Stimulated activated CD8-positive, alpha-beta memory T cell treated with anti-CD3 and anti-CD28 coated beads, Interleukin-15, amount 100 ng/mL, for 4 hours (primary cell): ENCODE data around the gene FBXW4.
"Not testable (repeated sequence)": the region's sequence is repeated elsewhere in the genome, so short reads cannot be mapped to it uniquely, and the experiment has no call there.

ENCODE experiments used
- DNase-seq, 2 donors: peaks; one replicate each; pipeline ENCODE4 v3.0.0-alpha.2; 2020; ENCODE audit warnings: low read depth in 2 of 2

Gene FBXW4

DNA sequence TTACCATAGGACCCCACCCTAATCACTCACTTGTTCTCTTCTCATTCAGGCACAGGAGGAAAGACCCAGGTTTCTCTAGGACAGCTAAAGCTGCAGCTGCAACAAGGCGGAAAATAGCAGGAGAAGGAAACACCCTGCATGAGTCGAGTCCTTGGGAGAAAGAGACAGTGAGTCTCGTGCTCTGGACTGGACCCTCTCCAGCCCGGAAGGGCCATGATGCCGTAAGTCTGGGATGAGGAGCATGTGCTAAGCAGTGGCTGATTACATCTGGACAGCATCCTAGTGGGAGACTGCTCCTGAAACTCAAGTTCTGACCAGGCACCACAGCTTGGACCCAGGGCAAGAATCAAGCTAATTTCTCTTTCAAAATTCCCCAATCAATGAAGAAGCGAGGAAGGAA, 39.4 kb downstream of the FBXW4 start:
- no peak for DNase-seq

DNA sequence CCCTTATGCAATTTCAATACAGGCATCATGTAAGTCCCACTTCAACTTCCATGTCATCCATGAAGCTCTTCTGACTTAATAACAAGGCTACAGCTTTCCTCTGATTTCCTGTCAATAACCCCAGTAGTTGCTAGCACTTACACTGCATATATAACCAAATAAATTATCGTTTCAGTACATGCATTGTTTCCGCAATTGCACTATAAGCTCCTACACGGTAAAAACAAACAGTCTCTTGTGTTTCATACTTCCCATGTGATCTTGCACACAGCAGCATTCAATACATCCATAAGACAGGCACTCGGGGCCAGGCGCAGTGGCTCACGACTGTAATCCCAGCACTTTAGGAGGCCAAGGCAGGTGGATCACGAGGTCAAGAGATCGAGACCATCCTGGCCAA, 41.4 kb downstream of the FBXW4 start:
- DNase-seq, result no peak

DNA sequence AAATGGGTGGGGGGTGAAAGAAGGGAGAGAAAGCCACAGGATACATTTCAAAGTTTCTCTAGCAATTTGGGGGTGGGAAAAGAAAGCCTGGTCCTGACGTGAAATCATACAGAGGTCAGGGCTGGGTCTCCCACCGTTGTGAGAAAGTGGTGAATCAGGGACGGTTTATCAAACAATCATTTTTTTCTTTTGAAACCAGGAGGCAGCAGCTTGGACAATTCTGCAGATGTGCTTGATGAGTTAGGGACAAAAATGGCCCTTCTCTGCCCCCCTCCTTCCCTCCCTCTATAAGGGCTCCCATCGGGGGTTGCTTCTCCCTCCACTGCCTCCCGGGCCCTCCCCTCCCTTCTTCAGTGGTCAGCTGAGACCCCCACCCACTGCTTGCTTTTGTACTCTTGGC, 43.6 kb downstream of the FBXW4 start:
- DNase-seq, result no peak

DNA sequence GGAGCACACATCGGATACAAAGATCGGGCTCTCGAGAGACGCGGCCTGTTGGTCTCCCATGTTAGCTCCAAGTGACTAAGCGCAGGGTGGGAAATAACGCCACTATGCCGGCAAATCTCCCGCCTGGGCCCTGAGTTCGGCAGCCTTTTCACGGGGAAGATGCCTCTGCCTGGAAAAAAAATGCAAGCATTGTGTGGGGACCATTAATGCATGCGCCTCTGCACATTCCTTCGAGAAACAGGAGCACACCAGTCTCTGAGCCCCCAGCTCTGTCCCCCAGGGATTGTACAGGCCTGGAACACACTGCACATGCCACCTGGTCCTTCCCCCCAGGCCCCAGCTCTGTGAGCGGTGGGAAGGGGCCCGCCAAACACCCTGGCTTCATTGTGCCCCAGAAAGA, 44.1 kb downstream of the FBXW4 start:
- no peak for DNase-seq

DNA sequence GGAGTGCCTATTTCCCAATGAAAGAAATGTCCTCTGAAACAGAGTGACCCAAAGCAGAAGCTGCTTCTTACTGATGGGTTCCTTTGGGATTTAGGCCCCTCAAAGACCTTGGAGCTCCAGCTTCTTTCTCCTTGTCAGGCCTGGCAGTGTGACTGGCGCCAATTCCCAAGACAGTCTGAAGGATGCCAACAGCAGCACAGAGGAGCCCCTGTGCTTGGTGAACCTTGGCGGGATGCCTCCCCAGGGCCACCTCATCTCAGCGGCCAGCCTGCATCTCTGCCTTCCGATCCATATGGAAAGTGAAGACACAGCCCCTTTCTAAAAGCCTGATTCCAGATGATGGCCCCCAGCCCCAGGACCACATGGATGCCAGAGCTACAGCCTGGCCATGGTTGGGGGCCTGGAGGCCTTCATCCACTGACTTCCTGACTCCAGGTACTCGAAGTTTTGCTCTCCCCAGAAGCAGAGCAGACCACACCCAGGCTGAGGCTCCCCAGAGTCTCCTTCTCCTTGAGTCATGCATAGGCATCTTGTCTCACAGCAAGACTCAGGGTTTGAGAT, 45.4 kb downstream of the FBXW4 start:
- DNase-seq, result no peak

DNA sequence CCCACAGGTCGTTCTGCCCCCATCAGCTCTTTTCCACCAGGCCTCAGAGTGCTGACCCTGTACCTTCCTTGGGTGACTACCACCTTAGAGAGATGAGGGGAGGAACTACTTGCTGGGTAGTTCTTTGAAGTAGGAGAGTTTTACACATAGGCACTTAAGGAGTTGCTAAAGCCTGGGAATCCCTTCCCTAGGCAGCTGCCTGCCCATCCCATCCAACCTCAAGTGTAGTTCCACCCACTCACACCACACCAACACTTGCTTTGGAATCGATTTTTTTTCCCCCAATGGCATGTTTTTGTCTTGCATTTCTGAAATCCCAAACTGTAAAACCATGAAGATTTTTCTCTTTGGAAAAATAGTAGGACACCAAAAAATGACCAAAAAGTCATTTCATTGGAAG, 47.7 kb downstream of the FBXW4 start:
- no peak for DNase-seq

DNA sequence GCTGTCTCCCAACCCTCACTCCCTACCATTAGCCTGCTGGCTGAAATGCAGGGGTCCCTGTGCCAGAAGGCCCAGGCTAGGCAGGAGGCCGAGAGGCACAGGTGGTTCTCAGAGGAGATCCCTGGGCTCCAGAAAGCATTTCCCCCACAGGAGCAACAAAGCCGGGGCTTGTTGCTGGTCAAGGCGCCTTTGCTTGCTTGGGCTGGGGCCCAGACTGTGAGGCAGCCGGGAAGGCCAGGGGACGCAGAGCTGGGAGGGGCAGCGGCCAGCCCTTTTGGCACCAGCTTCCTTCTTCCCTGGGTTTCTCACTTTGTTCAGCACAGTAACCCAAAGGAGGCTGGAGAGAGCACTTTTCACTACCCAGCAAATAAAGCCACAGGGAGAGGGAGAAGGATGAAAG, 48.6 kb downstream of the FBXW4 start:
- no peak for DNase-seq

DNA sequence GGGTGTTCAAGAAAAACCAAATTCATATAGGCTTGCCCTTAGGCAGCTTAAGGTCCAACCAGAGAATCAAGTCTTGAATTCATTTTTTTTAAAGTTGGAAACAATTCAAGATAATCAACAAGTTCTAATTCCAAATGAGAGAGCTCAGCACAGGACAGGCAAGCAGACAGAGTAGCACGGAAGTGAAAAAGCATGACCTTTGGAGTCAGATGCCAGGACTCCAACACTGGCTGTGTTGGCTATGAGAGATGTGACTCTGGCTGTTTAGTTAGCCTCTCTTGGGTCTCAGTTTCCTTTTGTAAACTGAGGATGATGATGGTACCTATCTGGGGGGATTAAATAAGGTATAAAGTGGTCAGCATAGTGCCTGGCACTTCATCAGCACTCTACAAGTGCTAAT, 49.3 kb downstream of the FBXW4 start:
- DNase-seq, result no peak

DNA sequence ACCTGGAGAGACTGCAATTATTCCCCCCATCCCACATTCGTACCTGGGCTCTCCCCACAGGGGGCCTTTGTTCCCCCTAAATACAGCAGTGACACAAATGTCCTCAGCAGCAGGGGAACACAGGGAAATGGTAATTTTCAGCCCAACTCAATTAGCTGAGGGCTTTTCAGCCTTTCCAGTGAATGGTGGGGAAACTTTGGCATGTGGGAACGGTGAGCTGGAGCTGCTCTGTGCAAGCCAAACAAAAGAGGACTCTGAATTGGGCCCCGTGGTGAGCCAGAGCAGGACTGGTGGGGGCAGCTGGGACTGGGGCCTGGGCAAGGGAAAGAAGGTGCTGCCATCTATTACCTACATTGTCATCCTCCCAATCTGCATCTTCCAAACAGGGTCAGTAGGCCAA, 51.0 kb downstream of the FBXW4 start:
- DNase-seq, result no peak

DNA sequence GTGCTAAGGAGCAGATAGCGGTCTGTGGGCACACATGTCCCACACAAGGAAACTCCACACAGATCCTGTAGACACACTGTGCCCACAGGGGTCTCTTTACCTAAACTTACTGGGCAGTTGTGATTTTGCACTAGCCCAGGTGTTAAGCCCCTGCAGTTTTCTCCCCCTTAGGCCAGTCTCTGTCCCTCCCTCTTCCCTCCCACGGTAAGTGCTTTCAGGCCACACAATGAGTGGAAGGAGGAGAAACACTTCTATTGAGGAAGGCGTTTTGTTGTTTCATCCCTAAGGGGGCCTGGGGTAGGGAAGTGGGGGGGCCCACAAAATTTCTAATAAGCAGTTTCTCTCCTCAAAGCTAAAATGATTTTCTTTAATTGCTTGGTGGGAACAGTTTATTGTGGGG, 51.4 kb downstream of the FBXW4 start:
- DNase-seq, result no peak

DNA sequence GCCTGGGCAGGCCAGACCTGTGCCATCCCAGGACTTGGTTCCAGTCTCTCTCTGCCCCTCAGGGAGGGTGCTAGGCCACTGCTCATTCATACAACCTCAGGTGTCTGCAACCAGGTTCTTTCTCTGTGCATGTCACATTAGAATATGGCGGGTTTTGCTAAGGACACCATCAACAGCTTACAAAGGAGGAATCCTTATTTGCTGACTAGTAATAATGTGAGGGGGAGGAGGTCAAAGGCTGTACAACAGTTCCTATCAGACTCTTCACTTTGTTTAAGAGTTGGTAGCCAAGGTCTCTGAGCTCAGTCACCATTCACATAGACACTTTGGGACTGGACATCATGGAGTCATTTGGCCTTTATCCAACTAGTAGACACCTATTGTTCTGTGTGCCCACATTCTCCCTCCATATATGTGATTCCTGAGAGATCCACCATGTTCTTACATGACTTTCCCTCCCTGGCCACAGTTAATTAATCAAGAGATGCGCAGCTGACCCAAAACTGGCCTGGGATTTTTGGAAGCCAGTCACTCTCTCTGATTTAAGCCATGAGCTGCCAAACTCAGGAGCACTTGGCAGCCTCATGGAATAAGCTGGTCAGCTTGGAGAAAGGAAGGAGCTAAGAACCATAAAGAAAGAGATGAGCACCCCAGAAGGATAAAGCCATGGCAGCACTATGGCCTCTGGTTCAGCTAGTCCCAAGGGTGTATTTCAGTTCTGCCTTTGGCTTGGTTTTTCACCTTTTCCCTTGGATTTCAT, 55.6 kb downstream of the FBXW4 start:
- DNase-seq, result no peak

DNA sequence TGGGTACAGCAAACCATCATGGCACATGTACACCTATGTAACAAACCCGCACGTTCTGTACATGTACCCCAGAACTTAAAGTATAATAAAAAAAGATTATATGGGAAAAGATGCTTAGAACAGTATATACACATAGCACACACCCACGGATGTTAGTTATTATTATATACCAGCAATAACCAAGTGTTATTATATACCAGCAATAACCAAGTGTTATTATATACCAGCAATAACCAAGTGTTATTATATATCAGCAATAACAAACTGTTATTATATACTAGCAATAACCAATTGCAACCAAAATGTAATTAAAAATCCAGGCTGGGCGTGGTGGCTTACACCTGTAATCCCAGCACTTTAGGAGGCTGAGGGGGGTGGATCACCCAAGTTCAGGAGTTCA, 61.5 kb downstream of the FBXW4 start:
- not testable (repeated sequence) for DNase-seq

DNA sequence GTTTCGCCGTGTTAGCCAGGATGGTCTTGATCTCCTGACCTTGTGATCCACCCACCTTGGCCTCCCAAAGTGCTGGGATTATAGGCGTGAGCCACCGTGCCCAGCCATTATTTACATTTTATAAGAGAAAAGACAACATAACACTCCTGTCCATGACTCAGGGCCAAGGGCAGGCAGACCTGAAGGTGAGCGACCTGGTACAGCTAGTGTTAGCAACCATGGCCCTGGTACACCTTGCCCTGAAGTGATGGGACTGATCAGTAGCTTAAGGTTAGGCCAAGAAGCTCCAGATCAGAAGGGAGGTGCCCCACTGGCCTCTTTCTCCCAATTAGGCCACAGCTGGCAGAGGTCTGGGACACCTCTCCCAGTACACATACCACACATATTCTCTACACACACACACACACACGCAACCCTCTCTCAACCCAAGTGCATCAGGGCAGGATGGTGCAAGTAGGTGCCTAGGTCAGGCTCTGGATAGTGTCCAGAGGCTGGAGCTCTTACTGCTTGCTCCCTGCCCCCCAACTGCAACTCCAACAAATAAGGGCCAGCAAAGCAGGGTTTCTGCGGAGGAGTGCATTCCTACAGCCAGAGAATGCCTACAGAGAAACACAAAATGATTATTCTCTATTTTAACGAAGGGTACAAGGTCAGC, 63.0 kb downstream of the FBXW4 start:
- no peak for DNase-seq

DNA sequence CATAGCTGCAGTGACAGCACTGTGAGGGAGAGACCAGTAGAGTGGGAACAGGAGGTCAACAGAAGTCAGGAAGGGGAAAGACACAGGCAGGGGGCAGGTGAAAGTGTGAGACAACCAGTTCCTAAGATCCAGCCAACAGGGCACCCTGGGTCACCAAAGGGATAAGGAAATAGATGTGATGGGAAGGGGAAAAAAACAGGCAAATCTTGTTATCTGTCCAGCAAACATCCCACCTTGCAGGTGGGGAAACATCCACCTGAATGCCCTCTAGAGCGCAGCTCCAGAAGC, 64.4 kb downstream of the FBXW4 start:
- no peak for DNase-seq

DNA sequence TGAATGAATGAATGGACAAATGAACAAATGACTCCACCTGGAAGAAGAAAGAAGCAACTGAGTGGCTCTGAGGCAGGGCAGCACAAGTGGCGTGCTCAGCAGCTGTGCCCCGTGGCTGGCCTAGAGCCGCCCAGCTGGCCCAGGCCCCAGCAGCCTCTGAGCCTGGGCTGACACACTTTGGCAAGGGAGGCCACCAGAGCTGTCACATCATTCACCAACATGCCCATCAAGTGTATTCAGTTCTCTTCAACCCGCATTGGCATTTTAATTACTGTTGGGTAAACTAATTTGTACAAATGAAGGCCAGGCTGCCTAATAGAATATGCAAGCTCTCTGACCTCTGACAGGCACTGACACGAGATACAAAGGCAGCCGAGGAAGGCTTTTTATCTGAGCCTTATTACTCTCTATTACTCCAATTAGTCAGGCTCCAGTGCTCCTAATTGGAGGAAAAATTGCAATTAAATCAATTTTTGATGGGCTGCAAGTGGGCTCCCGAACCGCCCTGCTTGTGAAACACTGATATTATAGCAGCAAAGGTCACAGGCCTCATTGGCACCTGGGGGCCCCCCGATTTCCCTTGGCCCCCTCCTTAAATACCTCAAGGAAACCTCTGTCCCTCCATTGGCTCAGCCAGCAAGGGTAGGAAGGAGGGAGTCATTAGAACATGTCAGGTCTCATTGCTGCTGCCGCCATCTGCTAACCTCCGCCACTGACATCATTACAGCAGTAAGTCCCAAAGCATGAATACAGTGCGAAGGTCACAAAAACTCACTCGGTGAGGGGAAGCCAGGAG, 64.9 kb downstream of the FBXW4 start:
- DNase-seq, result no peak

DNA sequence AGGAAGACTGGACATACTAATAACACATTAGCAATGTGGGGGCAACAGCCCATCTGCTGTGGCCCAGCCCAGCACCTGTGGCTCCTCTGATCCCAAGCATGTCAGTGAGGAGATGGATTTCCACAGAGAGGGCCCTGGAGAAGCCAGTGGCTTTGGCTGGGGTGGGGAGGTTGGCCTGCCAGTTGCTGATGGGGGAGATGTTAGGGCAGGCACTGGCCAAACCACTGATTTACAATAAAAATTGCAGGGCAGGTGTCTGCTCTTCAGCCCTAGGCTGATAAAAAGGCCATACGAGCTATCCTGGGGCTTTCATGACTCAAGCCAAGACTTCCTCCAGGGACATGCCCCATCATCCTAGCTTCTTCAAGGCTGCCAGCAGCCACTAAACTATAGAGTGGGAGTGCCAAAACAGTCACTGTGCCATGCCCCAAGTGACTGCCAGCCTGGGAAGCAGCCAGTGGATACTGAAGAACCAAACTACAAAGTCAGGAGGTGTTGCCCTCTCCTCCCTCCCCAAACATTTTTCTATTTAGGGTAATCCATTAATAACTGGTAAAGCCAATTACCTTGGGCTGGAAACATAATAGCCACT, 69.1 kb downstream of the FBXW4 start:
- DNase-seq, result no peak

DNA sequence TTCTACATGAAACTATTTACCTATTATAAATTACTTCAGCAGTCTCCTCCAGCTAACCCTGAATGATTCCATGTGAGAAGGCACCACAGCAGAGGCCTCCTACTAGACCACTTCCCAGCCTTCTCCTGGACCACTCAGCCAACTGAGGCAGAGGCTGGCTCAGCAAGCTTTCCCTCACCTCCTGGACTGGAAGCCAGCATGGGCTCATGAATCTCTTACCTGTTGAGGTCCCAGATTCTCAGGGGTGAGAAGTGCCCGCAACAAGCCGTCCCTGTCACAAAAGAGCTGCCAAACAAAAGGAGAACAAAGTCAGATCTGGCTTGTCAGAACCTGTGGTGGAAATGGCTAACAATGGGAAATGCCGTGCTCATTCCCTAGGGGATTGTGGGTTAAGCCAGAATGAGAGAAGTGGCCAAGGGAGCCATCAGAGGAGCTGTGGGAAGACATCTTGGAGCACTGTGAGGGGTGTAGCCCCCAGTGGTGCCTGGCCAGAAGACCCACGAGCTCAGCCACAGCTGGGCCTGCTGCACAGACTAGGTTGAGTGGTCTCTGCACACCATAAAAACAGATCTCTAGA, 70.4 kb downstream of the FBXW4 start:
- DNase-seq, result no peak

DNA sequence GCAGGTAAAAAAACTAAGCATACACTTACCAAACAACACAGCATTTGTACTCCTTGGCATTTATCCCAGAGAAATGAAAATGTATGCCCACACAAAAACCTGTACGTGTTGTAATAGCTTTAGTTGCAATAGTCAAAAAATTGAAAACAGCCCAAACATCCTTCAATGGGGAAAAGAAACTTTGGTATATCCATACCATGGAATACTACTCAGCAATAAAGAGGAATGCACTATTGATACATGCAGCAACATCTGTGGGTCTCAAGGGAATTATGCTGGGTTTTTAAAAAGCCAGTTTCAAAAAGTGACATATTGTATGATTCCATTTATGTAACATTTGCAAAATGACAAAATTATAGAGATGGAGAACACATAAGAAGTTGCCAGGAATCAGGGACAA, 71.4 kb downstream of the FBXW4 start:
- DNase-seq, result no peak

DNA sequence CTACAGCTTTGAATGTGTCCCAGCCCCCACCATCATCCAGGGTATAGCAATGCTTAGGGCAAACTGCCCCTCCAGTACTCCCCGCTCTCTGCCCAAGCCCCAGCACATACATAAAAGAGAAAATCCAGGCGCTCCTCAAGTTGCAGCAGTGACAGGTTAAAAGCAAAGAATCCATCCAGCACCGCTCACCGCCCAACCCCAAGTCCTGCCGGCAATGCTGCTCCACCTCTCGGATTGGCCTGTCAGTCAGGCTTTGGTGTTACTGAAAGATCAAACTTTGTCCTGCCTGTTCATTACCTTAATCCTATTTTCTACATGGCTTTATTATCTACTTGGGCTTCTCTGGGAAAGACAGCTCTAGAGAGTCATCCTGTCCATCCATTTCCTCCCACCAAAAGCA, 75.0 kb downstream of the FBXW4 start:
- DNase-seq, result no peak

DNA sequence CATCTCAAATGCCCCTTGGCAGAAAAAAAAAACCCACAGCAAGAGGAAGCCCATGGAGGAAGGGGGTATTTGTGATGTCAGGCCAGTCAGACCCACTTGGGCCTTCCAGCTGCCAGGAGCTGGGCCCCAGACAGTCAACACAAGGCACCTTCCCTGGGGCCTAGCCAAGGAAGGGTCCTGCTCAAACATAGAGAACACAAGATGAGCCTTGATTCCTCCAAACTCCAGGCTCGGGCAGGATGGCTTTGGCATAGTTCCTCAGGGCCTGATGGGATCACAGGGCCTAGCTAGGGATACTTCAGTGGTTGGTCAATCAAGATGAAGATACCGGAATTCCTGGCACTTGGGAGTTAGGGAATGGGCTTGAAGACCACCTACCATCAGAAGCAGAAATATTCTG, 76.1 kb downstream of the FBXW4 start:
- DNase-seq, result no peak

DNA sequence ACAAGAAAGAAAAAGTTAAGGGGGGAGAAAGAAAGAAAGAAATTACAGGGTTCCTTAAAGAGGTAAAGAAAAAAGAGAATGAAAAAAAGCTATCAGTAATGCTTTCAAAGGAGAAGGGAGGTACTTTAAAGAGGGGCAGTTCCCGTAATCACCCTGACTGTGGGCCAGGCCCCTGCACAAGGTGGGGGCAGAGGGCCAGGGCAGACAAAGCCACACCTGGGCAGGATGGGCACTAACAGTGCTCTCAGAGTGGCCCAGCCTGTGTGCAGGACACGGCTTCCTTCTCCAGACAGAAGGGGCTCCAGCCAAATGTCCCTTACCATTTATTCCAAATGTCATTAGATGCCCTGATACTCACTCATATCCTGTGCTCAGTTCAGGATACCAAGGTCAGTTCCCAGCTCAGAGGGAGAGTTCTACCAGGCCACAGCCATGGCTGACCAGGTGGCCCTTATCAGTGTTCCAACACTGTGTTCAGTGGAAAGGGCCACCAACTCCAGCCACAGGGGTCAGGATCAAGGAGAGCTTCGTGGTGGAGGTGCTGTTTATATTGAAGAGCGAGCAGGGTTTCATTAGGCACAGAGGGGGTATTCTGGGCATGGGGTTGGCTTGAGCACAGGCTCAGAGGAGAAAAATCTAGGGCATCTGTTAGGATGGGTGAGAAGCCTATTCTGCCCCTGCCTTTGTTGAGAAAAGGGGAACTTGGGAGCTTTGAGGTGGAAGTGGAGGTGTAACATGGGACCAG, 77.0 kb downstream of the FBXW4 start:
- no peak for DNase-seq
